GM12878 (cell line): ENCODE results near the gene RAPGEF4. TPM values are rescaled to one million over a fixed set of nuclear protein-coding genes. Genes with fewer than 3 reads are reported as not detected.

ENCODE experiments used
- ATAC-seq: fragments of 200-7000 bp; cut with Tn5 transposase; 3 replicates; pipeline ENCODE4 v1.9.1; 2020; ENCODE audit warnings: mild to moderate bottlenecking, moderate library complexity
- BruUV-seq: library from RNA; stranded (reverse); fragments of 400-500 nt; replicated peaks from 2 replicates; lab custom pipeline; 2021; lab: Mats Ljungman, UMichigan
- CTCF ChIA-PET: fragments of 300-600 bp; sonication (Branson Sonifier 250); formaldehyde crosslinking; extraction: SDS; loops from one replicate; lab custom pipeline; 2021; ENCODE audit warnings: inconsistent platforms; lab: Yijun Ruan, JAX
- POLR2A ChIA-PET: fragments of 350-600 bp; formaldehyde crosslinking; extraction: SDS; loops from one replicate; lab custom pipeline; 2021; ENCODE audit warnings: inconsistent platforms; lab: Charles Lee
- RAD21 ChIA-PET: fragments of 300-600 bp; sonication (Branson Sonifier 250); formaldehyde crosslinking; loops from one replicate; lab custom pipeline; 2023; ENCODE audit warnings: antibody characterized with exemption; ENCODE audit not compliant: unreplicated experiment; lab: Charles Lee
- SMC1A ChIA-PET: fragments of 300-600 bp; sonication (Branson Sonifier 250); formaldehyde crosslinking; loops from one replicate; lab custom pipeline; 2023; ENCODE audit not compliant: unreplicated experiment, uncharacterized antibody; lab: Charles Lee
- DNase-seq: peaks from one replicate; pipeline ENCODE4 v3.0.0-alpha.2; 2011; ENCODE audit warnings: low read depth, low spot score
- FAIRE-seq: peaks from 3 replicates; lab custom pipeline; 2011; peaks lifted over from hg19 to GRCh38; lab: Jason Lieb, UNC
- H2AFZ ChIP-seq: 2 replicates; pipeline ENCODE4 v1.6.0; 2011; ENCODE audit warnings: low read depth, low read length, control low read depth; ENCODE audit not compliant: control insufficient read depth
- H3K27ac ChIP-seq: 2 replicates; pipeline ENCODE4 v1.5.1; 2011; ENCODE audit warnings: control low read depth; ENCODE audit not compliant: control insufficient read depth, insufficient read depth
- H3K27me3 ChIP-seq, 2 experiments: replicated peaks in 1 of 2; 2 replicates each; pipeline versions ENCODE4 v1.6.0 to v1.6.1; 2011; ENCODE audit warnings: low read length in 1 of 2; ENCODE audit not compliant: control insufficient read depth in 2 of 2, insufficient read depth in 2 of 2
- H3K36me3 ChIP-seq, 2 experiments: 2 replicates each; pipeline ENCODE4 v1.5.1; 2011; ENCODE audit warnings: low read length in 1 of 2; ENCODE audit not compliant: control insufficient read depth in 2 of 2, insufficient read depth in 2 of 2
- H3K4me1 ChIP-seq: 2 replicates; pipeline ENCODE4 v1.6.1; 2011; ENCODE audit warnings: mild to moderate bottlenecking, low read length, moderate library complexity, mixed read lengths; ENCODE audit not compliant: control insufficient read depth, insufficient read depth
- H3K4me2 ChIP-seq: 2 replicates; pipeline ENCODE4 v1.6.0; 2011; ENCODE audit warnings: control low read depth; ENCODE audit not compliant: control insufficient read depth, insufficient read depth
- H3K4me3 ChIP-seq: fragments of 200-600 bp; sonication (generic); 2 replicates; pipeline ENCODE4 v1.5.1; 2016
- H3K79me2 ChIP-seq: 2 replicates; pipeline ENCODE4 v1.6.0; 2011; ENCODE audit warnings: low read length; ENCODE audit not compliant: control insufficient read depth, insufficient read depth
- H3K9ac ChIP-seq: 2 replicates; pipeline ENCODE4 v1.8.0; 2011; ENCODE audit warnings: low read length, control low read depth, mixed read lengths; ENCODE audit not compliant: control insufficient read depth, insufficient read depth
- H3K9me3 ChIP-seq: replicated peaks from 3 replicates; pipeline ENCODE4 v1.5.1; 2011; ENCODE audit warnings: mild to moderate bottlenecking, low read length; ENCODE audit not compliant: control insufficient read depth, insufficient read depth
- H4K20me1 ChIP-seq: 2 replicates; pipeline ENCODE4 v1.6.0; 2011; ENCODE audit not compliant: control insufficient read depth, insufficient read depth
- BRCA1 ChIP-seq: IDR thresholded peaks from 2 replicates; pipeline ENCODE4 v1.6.1; 2011; ENCODE audit warnings: low read depth, low read length, improper control_type of control experiment
- EGR1 ChIP-seq, 2 experiments: IDR thresholded peaks; 1 replicate in 1 of 2; 2 replicates in 1 of 2; pipeline ENCODE4 v1.6.1; 2011 to 2012; ENCODE audit warnings: low read depth in 2 of 2, low read length in 2 of 2, borderline replicate concordance in 1 of 2, mild to moderate bottlenecking in 1 of 2, moderate library complexity in 1 of 2
- FOS ChIP-seq: IDR thresholded peaks from 3 replicates; pipeline ENCODE4 v1.6.1; 2011; ENCODE audit warnings: borderline replicate concordance; ENCODE audit not compliant: insufficient read length; ENCODE audit errors: extremely low read depth
- LARP7 ChIP-seq: fragments of 450-650 bp; IDR thresholded peaks from 2 replicates; pipeline ENCODE4 v1.6.1; 2017; ENCODE audit warnings: mild to moderate bottlenecking
- MYC ChIP-seq: IDR thresholded peaks from 2 replicates; pipeline ENCODE4 v1.6.1; 2011; ENCODE audit warnings: mild to moderate bottlenecking, low read length, moderate library complexity, inconsistent platforms; ENCODE audit not compliant: insufficient read depth, insufficient replicate concordance, insufficient read length, severe bottlenecking
- NR2F1 ChIP-seq: fragments of 450-650 bp; conservative IDR thresholded peaks from 2 replicates; pipeline ENCODE4 v1.6.1; 2017; ENCODE audit warnings: mild to moderate bottlenecking
- POU2F2 ChIP-seq: IDR thresholded peaks from 3 replicates; pipeline ENCODE4 v1.6.1; 2011; ENCODE audit warnings: low read depth, mild to moderate bottlenecking, low read length, borderline replicate concordance
- TARDBP ChIP-seq: IDR thresholded peaks from 2 replicates; pipeline ENCODE4 v1.6.1; 2016; ENCODE audit warnings: borderline replicate concordance
- WGBS: methylation state at CpG from one replicate; pipeline ENCODE4 v1.1.6; 2016; ENCODE audit warnings: low lambda C conversion rate; ENCODE audit not compliant: insufficient replicate concordance, insufficient coverage; ENCODE audit errors: missing lambda C conversion rate; 5-methylcytosine and 5-hydroxymethylcytosine counted together
- in situ Hi-C: fragments of 300-500 bp; cut with MboI; formaldehyde crosslinking; loops from 9 replicates; pipeline ENCODE4 v1.14.3; 2018; ENCODE audit warnings: mixed read lengths
- intact Hi-C: fragments of 100-400 bp; cut with micrococcal nuclease; formaldehyde crosslinking; loops from one replicate; pipeline ENCODE4 v1.14.2; 2022; ENCODE audit not compliant: unreplicated experiment
- polyA plus RNA-seq, 11 experiments: library from polyadenylated mRNA; depleted of rRNA in 4 of 11; unstranded in 6 of 11; stranded (reverse) in 5 of 11; fragments of >200 nt; fragmentation: Nextera tagmentation in 4 of 11; fragmentation: Illumina TruSeq in 1 of 11; extraction: Ambion mirVana in 4 of 11; extraction: Trizol in 1 of 11; gene quantifications; 1 replicate in 1 of 11; 2 replicates in 10 of 11; pipeline versions ENCODE4 v1.2.1 to v1.2.3, GENCODE V29; 2011 to 2016; ENCODE audit warnings: inconsistent platforms in 2 of 11, missing spikeins in 2 of 11, low read depth in 1 of 11
- total RNA-seq, 4 experiments: library from RNA; depleted of rRNA in 3 of 4; stranded (reverse); fragments of >200 nt in 3 of 4; fragmentation: Illumina TruSeq in 1 of 4; extraction: Trizol in 1 of 4; gene quantifications; 2 replicates each; pipeline versions ENCODE4 v1.2.1 to v1.2.3, GENCODE V29; 2013 to 2021
- TF ChIP-seq, protein P1 (sequence below): fragments of 450-650 bp; IDR thresholded peaks from 2 replicates; pipeline ENCODE4 v1.6.1; 2017; ENCODE audit warnings: antibody characterized with exemption, mild to moderate bottlenecking, moderate library complexity

Gene RAPGEF4
- total and polyA plus RNA-seq, 10 of the 15 experiments (the other 5 are each of a cell fraction or from before 2014, with no cell fraction given): 0.18 TPM; not detected in 8

DNA sequence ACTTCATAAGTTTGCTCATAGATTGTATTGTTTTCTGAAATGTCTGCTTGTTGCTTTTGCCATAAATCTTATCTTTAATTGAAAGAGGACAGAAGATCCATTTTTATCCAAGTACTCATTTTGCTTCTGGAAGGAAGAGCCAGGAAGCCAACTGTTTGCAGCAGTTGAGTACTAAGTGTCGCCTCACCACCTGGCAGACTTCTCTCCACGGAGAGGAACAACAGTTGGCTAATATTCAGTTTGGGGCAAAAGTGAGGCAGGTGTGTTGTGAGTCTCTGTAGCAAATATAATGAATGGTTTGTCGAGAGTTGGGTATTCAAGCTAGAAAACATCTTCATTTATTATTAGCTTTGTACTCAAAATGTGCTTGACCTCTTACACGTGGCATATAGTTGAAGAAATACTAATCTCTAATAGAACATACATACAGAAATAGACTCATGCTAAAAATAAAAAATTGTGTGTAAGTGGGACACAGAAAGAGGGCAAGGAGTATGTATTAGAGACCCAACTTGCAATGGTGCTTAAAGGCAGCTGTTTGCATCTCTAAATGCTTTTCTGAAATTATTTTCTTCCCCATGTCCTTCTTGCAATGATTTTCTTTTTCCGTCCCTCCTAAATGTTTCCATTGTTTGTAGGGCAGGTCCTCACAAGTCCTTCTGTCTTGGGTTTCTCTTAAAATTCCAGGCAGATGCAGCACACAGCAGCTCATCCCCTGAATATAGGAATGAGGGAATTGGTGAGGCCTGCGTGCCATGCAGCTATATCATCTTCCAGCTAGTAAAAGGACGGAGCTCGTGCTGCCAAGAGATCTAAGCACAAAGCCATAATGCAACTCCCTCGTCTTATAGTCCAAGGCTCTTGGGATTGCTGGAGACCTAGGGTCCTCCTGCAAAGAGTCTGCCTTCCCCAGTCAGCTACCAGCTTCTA, 295.2 kb downstream of the RAPGEF4 start:
- no TSS peak for BruUV-seq
- ChIA-PET RAD21 (interaction anchor here (0.6 kb wide), 1 partner anchor 179 kb away, joined by 3 read pairs; no protein-coding TSS in a partner anchor), CTCF (interaction anchor here (0.6 to 6.9 kb wide), 4 partner anchors 65 to 1328 kb away, joined by 3 to 132 read pairs (median 3); no protein-coding TSS in a partner anchor), POLR2A (no interaction called here), SMC1A (interaction anchor here (1.0 to 5.9 kb wide), 3 partner anchors 173 to 419 kb away, joined by 3 to 62 read pairs (median 23); no protein-coding TSS in a partner anchor)
- H3K4me1 ChIP-seq: no peaks in the 10 kb centered on the region
- no peak overlapping the region for H3K4me3 ChIP-seq
- no peak for FAIRE-seq
- no peak overlapping the region for H3K4me2 ChIP-seq
- H3K79me2 ChIP-seq: no peaks in the 10 kb centered on the region
- no peak for ATAC-seq
- no peak overlapping the region for H3K27ac ChIP-seq
- H3K9ac ChIP-seq: no peak overlapping the region
- no peaks in the 10 kb centered on the region for H4K20me1 ChIP-seq
- TF ChIP-seq NR2F1 (no peak), EGR1 (IDR thresholded peaks at IDR 0.05; ENCODE audit: borderline replicate concordance in 1 of 2, low read depth in 2 of 2, low read length in 2 of 2) (no peak), LARP7 (no peak), FOS (no peak), MYC (no peak), BRCA1 (no peak), POU2F2 (no peak), TARDBP (no peak)
- TF ChIP-seq, protein P1, sequence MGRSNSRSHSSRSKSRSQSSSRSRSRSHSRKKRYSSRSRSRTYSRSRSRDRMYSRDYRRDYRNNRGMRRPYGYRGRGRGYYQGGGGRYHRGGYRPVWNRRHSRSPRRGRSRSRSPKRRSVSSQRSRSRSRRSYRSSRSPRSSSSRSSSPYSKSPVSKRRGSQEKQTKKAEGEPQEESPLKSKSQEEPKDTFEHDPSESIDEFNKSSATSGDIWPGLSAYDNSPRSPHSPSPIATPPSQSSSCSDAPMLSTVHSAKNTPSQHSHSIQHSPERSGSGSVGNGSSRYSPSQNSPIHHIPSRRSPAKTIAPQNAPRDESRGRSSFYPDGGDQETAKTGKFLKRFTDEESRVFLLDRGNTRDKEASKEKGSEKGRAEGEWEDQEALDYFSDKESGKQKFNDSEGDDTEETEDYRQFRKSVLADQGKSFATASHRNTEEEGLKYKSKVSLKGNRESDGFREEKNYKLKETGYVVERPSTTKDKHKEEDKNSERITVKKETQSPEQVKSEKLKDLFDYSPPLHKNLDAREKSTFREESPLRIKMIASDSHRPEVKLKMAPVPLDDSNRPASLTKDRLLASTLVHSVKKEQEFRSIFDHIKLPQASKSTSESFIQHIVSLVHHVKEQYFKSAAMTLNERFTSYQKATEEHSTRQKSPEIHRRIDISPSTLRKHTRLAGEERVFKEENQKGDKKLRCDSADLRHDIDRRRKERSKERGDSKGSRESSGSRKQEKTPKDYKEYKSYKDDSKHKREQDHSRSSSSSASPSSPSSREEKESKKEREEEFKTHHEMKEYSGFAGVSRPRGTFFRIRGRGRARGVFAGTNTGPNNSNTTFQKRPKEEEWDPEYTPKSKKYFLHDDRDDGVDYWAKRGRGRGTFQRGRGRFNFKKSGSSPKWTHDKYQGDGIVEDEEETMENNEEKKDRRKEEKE: no peak
- 46% methylated on average over 9 of the region's 9 CpGs for WGBS
- intact Hi-C loops (no loop called here), in situ Hi-C loops (no loop called here)
- no peak overlapping the region for H2AFZ ChIP-seq
- no peaks in the 10 kb centered on the region for H3K36me3 ChIP-seq
- no peaks in the 10 kb centered on the region; a peak in 2 of 4 replicates for H3K27me3 ChIP-seq
- H3K9me3 ChIP-seq: no peaks in the 10 kb centered on the region
- no peak for DNase-seq
